Measurements from ENCODE around the gene F5.

F5 gene

GRCh38 chr1:169610108-169610507 is 23.8 kb upstream of the F5 start:
- no peak overlapping the region for H3K4me3 ChIP-seq (ENCODE audit: control insufficient read depth, low read depth, low read length)
- no peak for TF ChIP-seq CTCF (IDR thresholded peaks at IDR 0.05; ENCODE audit: control insufficient read depth, insufficient read depth, low read depth, low read length, missing control alignments)
- DNase-seq (ENCODE audit: low read depth): no peak

GRCh38 chr1:169608226-169608625 is 21.9 kb upstream of the F5 start:
- H3K4me3 ChIP-seq (ENCODE audit: control insufficient read depth, low read depth, low read length): no peak overlapping the region
- no peak for TF ChIP-seq CTCF (IDR thresholded peaks at IDR 0.05; ENCODE audit: control insufficient read depth, insufficient read depth, low read depth, low read length, missing control alignments)
- DNase-seq (ENCODE audit: low read depth): no peak

GRCh38 chr1:169604781-169605560 is 18.7 kb upstream of the F5 start:
- H3K4me3 ChIP-seq (ENCODE audit: control insufficient read depth, low read depth, low read length): no peak overlapping the region
- TF ChIP-seq CTCF (IDR thresholded peaks at IDR 0.05; ENCODE audit: control insufficient read depth, insufficient read depth, low read depth, low read length, missing control alignments): no peak
- DNase-seq (ENCODE audit: low read depth): no peak

GRCh38 chr1:169601096-169601881 is 15.0 kb upstream of the F5 start:
- peak; percentile 41 for TF ChIP-seq CTCF (IDR thresholded peaks at IDR 0.05; ENCODE audit: control insufficient read depth, insufficient read depth, low read depth, low read length, missing control alignments)
- no peak for DNase-seq (ENCODE audit: low read depth)
- no peak overlapping the region for H3K4me3 ChIP-seq (ENCODE audit: control insufficient read depth, low read depth, low read length)

- no peak for TF ChIP-seq CTCF (IDR thresholded peaks at IDR 0.05; ENCODE audit: control insufficient read depth, insufficient read depth, low read depth, low read length, missing control alignments)
- no peak for DNase-seq (ENCODE audit: low read depth)
- no peak overlapping the region for H3K4me3 ChIP-seq (ENCODE audit: control insufficient read depth, low read depth, low read length)
These were observed 9.8 kb upstream of the F5 start for GRCh38 chr1:169595764-169596711.

GRCh38 chr1:169594391-169594790 is 8.1 kb upstream of the F5 start:
- DNase-seq (ENCODE audit: low read depth): no peak
- H3K4me3 ChIP-seq (ENCODE audit: control insufficient read depth, low read depth, low read length): no peak overlapping the region
- no peak for TF ChIP-seq CTCF (IDR thresholded peaks at IDR 0.05; ENCODE audit: control insufficient read depth, insufficient read depth, low read depth, low read length, missing control alignments)
